ENCODE data around the gene CMTM7. TPM values are rescaled to one million over a fixed set of nuclear protein-coding genes. Genes with fewer than 3 reads are reported as not detected.

The CMTM7 gene
- total and polyA plus RNA-seq, 9 of the 15 experiments (the other 6 are each of a cell fraction or from before 2014, with no cell fraction given): 0.03 to 1.6 (median 0.42) TPM; not detected in 4

- in situ Hi-C loops (cut with MboI): no loop called here
- Histone ChIP-seq H3K9me1 (ENCODE audit: control insufficient read depth, insufficient read depth, low read length) (no peaks in the 10 kb centered on the region), H4K20me1 (replicated peaks; ENCODE audit: control insufficient read depth, insufficient read depth, low read length) (no peaks in the 10 kb centered on the region), H2AFZ (ENCODE audit: low read depth, low read length) (no peak overlapping the region), H3K79me2 (ENCODE audit: control insufficient read depth, insufficient read depth, low read length) (no peaks in the 10 kb centered on the region), H3K4me2 (ENCODE audit: insufficient read depth, low read length) (no peak overlapping the region), H3K4me1 (replicated peaks in 1 of 2; ENCODE audit: control insufficient read depth in 2 of 2, insufficient read depth in 2 of 2, low read length in 2 of 2) (no peaks in the 10 kb centered on the region), H3K4me3 (no peak overlapping the region), H3K9ac (ENCODE audit: insufficient read depth in 1 of 2, low read depth in 2 of 2, low read length in 2 of 2) (no peak overlapping the region), H3K9me3 (replicated peaks; ENCODE audit: control insufficient read depth, insufficient read depth, low read depth, low read length) (no peaks in the 10 kb centered on the region), H3K36me3 (ENCODE audit: control insufficient read depth, insufficient read depth, low read length) (no peaks in the 10 kb centered on the region), H3K27ac (ENCODE audit: extremely low read depth, low read depth, low read length) (no peak overlapping the region), H3K27me3 (ENCODE audit: control insufficient read depth in 2 of 2, insufficient read depth in 2 of 2, low read length in 2 of 2) (peaks cover 12 to 64% of the 10 kb centered on the region in 2 experiments)
- BruUV-seq (replicated peaks): no TSS peak
- DNase-seq (ENCODE audit: extremely low read depth in 1 of 4, low spot score in 3 of 4): no peak
- FAIRE-seq: no peak
- 0% methylated on average over 8 of the region's 9 CpGs for WGBS (ENCODE audit: insufficient coverage, low coverage, missing lambda C conversion rate)
- no peak for ATAC-seq
- no peak for TF ChIP-seq BCOR (IDR thresholded peaks at IDR 0.05)
- TF ChIP-seq CEBPG (CRISPR knock-in tag; IDR thresholded peaks at IDR 0.05): no peak
- TF ChIP-seq CEBPG (tag; conservative IDR thresholded peaks at IDR 0.05 in 1 of 2, IDR thresholded peaks at IDR 0.05 in 1 of 2): no peak
- TF ChIP-seq KHSRP (IDR thresholded peaks at IDR 0.05): no peak
- no peak for TF ChIP-seq TEAD2 (tag; IDR thresholded peaks at IDR 0.05)
- TF ChIP-seq PHF21A (IDR thresholded peaks at IDR 0.05; ENCODE audit: borderline replicate concordance, low read depth): no peak
- no peak for TF ChIP-seq MIER1 (IDR thresholded peaks at IDR 0.05; ENCODE audit: low read depth)
- no peak for TF ChIP-seq RB1 (IDR thresholded peaks at IDR 0.05; ENCODE audit: low read depth)
- no peak for TF ChIP-seq GATAD2A (IDR thresholded peaks at IDR 0.05)
- TF ChIP-seq EHMT2 (IDR thresholded peaks at IDR 0.05): no peak
- TF ChIP-seq TCF7L2 (IDR thresholded peaks at IDR 0.05; ENCODE audit: low read depth, low read length): no peak
- no peak for TF ChIP-seq RAD51 (IDR thresholded peaks at IDR 0.05; ENCODE audit: borderline replicate concordance, low read depth)
- POLR2A ChIA-PET: interaction anchor here (1.6 kb wide), 1 partner anchor 10 kb away, joined by 5 read pairs; no protein-coding TSS in a partner anchor
- intact Hi-C loops (cut with micrococcal nuclease): no loop called here
- CTCF ChIA-PET (ENCODE audit: low intra/inter-chr PET ratio): no interaction called here
These were observed 33.1 kb downstream of the CMTM7 start for GRCh38 chr3:32424581-32425250.

Measured in K562 (cell line).